Stimulated activated memory B cell treated with anti-CD40 and anti-IgM and Interleukin-4, amounts not matched to agents 10 μg/mL and 1 μg/mL and 100 μg/mL, for 72 hours (primary cell): ENCODE data around the gene VASH2.
"Not testable (repeated sequence)": the region's sequence is repeated elsewhere in the genome, so short reads cannot be mapped to it uniquely, and the experiment has no call there.

Source experiments
- ATAC-seq: fragments of 150-1000 bp; cut with Tn5 transposase; 2 replicates; pipeline ENCODE4 v1.10.0; 2021
- H3K27ac Mint-ChIP-seq: one replicate; pipeline ENCODE4 v1.8.0; 2022; ENCODE audit warnings: mild to moderate bottlenecking, mixed read lengths
- H3K27me3 Mint-ChIP-seq: one replicate; pipeline ENCODE4 v1.8.0; 2022; ENCODE audit warnings: mixed read lengths
- H3K36me3 Mint-ChIP-seq: one replicate; pipeline ENCODE4 v1.8.0; 2022; ENCODE audit warnings: mixed read lengths
- H3K4me1 Mint-ChIP-seq: one replicate; pipeline ENCODE4 v1.8.0; 2022; ENCODE audit warnings: mixed read lengths
- H3K4me3 Mint-ChIP-seq: one replicate; pipeline ENCODE4 v1.8.0; 2022; ENCODE audit warnings: mild to moderate bottlenecking, moderate library complexity, mixed read lengths
- H3K9me3 Mint-ChIP-seq: one replicate; pipeline ENCODE4 v1.8.0; 2022; ENCODE audit warnings: mixed read lengths

The VASH2 gene

DNA sequence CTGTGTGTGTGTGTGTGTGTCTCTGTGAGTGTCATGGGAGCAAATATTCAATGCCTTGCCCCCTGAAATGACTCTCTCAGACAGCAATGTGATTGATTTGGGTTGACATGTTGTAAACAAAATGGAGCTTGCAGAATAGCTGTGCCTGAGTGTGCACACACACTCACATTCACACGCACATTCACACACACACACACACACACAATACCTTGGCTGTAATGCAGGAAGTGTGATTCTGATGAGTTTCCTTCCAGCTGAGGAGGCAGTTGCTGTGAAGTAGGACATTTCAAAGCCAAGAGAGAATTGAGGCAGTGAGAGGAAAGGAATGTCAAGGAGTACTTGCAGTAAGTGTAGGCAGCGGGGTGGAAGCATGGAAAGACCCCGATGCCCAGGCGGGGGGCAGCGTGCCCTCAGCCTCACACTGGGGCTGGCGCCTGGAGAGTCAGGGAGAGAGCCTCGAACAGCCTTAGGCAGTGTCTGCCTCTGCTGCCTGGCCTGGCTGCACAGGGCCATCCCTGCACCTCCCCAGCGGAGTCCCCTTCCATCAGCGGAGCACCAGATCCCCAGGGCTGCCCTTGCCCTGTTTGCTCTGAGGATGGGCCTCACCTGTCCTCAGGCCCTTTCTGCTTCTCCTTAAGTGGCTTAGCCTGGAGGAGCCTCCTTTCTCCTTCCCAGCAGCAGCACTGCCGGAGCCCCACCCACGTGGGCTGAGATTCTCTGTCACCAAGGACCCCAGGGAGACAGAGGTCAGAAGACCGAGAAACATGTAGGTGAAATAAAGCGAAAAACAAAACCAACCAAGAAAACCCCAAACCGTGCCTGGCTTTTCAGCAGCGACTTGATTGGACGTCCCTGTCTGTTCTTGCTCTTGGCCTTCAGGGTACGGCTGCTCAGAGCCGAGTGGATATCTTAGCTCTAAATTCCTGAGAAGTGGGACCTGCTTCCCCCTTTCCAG lies 9.2 kb downstream of the VASH2 start:
- H3K27ac Mint-ChIP-seq, result peak overlapping the region; percentile 72
- no peaks in the 10 kb centered on the region for H3K9me3 Mint-ChIP-seq
- peaks cover 38% of the 10 kb centered on the region for H3K4me1 Mint-ChIP-seq
- H3K4me3 Mint-ChIP-seq, result peak overlapping the region; percentile 29
- peaks cover 8% of the 10 kb centered on the region for H3K27me3 Mint-ChIP-seq
- peak; percentile 87 for ATAC-seq
- peaks cover 13% of the 10 kb centered on the region for H3K36me3 Mint-ChIP-seq

DNA sequence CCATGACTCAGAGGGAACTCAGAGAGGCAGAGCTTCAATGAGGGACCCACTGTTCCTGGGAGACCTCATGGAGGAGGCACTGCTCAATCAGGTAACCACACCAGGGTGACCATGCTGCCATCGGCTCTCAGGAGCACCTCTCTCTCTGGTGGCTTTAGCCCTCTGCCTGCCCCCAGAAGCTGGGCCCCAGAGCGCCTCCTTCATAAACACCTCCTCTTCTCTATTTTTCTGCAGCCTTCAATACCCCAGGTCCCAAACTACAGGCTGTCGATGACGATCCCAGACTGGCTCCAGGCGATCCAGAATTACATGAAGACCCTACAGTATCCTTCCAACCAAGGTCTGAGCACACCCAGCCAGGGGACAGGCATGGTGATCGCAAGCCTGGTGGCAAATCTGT lies 10.6 kb downstream of the VASH2 start:
- Mint-ChIP-seq H3K27me3 (peaks cover 15% of the 10 kb centered on the region), H3K9me3 (no peaks in the 10 kb centered on the region), H3K36me3 (peaks cover 13% of the 10 kb centered on the region), H3K4me1 (peaks cover 24% of the 10 kb centered on the region), H3K4me3 (no peak overlapping the region), H3K27ac (no peak overlapping the region)
- ATAC-seq, result no peak

DNA sequence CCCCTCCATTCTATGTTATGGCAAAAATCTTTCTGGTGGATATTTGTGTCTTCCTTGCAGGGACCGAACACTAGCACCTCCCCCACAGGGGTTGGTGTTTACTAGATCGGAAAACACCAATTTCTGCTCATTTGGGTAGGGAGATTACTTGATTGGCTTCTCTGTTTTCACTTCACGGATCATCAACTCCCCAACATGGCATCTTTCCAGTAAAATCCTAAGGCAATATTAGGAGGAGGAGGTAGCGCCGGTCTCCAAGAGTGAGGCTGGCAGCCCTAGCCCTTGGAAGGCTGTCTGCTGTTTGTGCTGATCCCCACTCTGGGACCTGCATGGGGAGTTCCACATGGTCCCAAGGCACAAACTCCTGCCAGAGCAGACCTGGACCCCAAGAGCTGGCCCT lies 12.2 kb downstream of the VASH2 start:
- H3K36me3 Mint-ChIP-seq, result peaks cover 13% of the 10 kb centered on the region
- no peak overlapping the region for H3K27ac Mint-ChIP-seq
- no peak for ATAC-seq
- no peak overlapping the region for H3K4me3 Mint-ChIP-seq
- peaks cover 23% of the 10 kb centered on the region for H3K4me1 Mint-ChIP-seq
- H3K27me3 Mint-ChIP-seq, result peaks cover 22% of the 10 kb centered on the region
- H3K9me3 Mint-ChIP-seq, result no peaks in the 10 kb centered on the region

DNA sequence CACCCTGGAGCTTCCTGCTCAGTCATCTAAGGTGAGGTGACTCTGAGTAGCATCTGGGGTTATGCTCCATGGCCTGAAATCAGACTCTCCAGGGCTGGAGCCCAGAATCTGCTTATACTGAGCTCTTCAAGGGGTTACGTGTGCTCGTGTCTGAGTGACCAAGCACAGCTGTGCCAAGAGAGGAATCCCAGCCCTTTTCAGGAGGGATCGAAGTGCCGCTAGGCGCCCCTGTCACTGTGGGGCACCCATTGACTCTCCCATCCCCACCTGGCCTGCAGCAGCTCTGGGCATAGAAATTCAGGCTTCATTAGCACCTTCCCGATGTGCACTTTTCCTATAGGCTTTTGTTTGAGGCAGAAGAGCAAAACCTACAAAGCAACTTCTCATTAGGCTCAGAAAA lies 13.8 kb downstream of the VASH2 start:
- Mint-ChIP-seq H3K9me3 (no peaks in the 10 kb centered on the region), H3K27me3 (peaks cover 22% of the 10 kb centered on the region), H3K36me3 (peaks cover 9% of the 10 kb centered on the region), H3K4me1 (peaks cover 27% of the 10 kb centered on the region), H3K27ac (no peak overlapping the region), H3K4me3 (no peak overlapping the region)
- ATAC-seq, result no peak

DNA sequence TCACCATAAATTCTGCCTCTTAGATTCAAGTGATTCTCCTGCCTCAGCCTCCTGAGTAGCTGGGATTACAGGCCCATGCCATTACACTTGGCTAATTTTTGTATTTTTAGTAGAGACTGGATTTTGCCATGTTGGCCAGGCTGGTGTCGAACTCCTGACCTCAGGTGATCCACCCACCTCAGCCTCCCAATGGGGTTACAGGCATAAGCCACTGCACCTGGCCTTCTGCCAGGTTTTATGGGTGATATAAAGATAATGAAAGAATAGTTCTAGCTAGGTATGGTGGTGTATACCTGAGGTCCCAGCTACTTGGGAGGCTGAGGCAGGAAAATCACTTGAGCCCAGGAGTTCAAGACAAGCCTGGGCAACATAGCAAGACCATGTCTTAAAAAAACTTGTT lies 14.7 kb downstream of the VASH2 start:
- ATAC-seq, H3K27ac Mint-ChIP-seq, H3K36me3 Mint-ChIP-seq, H3K4me3 Mint-ChIP-seq, H3K9me3 Mint-ChIP-seq: not testable (repeated sequence)
- peaks cover 21% of the 10 kb centered on the region for H3K27me3 Mint-ChIP-seq
- peaks cover 18% of the 10 kb centered on the region for H3K4me1 Mint-ChIP-seq

DNA sequence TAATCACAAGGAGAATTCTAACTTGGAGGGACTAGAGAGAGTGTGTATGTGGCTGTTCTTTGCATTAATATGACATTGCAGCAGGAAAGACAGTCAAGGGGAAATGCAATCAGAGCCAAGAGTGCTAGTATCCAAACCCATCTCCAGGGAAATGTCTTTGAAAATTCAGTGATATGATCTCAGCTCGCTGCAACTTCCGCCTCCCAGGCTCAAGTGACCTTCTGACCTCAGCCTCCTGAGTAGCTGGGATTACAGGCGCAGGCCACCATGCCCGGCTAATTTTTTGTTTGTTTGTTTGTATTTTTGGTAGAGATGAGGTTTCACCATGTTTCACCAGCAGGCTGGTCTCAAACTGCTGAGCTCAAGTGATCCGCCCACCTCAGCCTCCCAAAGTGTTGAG lies 16.3 kb downstream of the VASH2 start:
- no peak for ATAC-seq
- Mint-ChIP-seq H3K9me3 (no peaks in the 10 kb centered on the region), H3K4me3 (no peak overlapping the region), H3K27ac (no peak overlapping the region), H3K36me3 (peaks cover 5% of the 10 kb centered on the region), H3K27me3 (peaks cover 21% of the 10 kb centered on the region), H3K4me1 (peaks cover 14% of the 10 kb centered on the region)

DNA sequence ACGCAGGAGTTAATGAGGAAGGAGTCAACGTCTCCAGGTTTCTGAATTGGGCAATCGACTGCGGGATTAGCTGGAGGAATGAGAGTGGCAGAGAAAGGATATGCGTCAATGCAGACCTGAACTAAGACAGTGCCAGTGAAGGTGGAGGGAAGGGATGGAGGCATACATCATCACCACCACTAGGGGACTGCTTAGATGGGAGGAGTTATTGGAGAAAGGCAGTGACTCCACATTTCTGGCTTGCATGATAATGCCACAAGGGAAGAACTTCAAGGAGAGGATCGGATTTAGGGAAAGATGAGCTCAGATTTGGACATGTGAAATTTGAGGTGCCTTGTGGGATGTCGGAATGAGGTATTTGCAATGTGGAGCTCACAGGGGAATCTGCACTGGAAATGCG lies 17.5 kb downstream of the VASH2 start:
- no peak for ATAC-seq
- Mint-ChIP-seq H3K36me3 (no peaks in the 10 kb centered on the region), H3K27me3 (peaks cover 21% of the 10 kb centered on the region)

DNA sequence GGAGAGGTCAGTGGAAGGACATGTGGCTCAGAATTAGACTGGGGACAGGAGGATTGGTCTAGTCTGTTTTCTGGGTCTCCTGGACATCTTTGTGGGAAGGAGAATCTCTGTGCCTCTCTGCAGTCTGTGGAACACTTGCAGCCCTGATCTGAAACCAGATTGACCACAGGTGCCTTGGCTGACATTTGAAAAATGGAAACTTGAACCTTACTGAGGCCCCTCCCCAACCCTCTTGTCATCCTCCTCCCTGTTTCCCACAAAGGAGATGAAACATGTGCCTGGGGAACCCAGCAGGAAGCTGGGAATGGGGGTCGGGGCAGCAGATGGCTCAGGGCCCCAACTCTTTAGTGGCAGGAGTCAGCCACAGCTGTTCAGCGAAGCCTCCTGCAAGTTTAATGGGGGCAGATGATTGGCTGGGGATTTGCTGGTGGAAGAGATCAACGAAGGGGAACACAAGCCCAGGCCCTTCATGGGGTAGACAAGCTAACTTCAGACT lies 18.1 kb downstream of the VASH2 start:
- H3K4me3 Mint-ChIP-seq, result no peak overlapping the region
- no peaks in the 10 kb centered on the region for H3K36me3 Mint-ChIP-seq
- H3K9me3 Mint-ChIP-seq, result no peaks in the 10 kb centered on the region
- no peak overlapping the region for H3K27ac Mint-ChIP-seq
- peaks cover 21% of the 10 kb centered on the region for H3K27me3 Mint-ChIP-seq
- ATAC-seq, result peak; percentile 73
- peaks cover 14% of the 10 kb centered on the region for H3K4me1 Mint-ChIP-seq

More for the DNA sequence above, 17.5 kb downstream of the VASH2 start:
- Mint-ChIP-seq H3K9me3 (no peaks in the 10 kb centered on the region), H3K4me3 (peak overlapping the region; percentile 10), H3K27ac (no peak overlapping the region), H3K4me1 (peaks cover 14% of the 10 kb centered on the region)

DNA sequence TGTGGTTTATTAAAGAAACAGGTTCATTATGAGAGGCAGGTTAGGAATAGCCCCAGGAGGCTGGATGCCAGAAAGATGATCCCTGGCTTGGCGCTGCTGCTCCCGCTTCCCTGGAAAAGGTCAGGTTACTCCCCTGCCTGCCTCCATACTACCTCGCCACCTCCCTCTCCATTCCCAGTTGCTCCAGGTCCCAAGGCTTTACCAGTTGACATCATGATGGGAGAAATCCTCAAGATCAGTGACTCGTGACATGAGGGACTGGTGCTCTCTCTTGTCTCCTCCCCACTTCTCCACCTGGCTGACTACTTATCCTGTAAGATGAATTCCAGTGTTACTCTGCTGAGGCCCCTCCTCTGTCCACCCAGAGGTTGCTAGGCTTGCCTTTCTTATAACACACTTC lies 19.7 kb downstream of the VASH2 start:
- peaks cover 21% of the 10 kb centered on the region for H3K27me3 Mint-ChIP-seq
- H3K9me3 Mint-ChIP-seq, result no peaks in the 10 kb centered on the region
- no peak for ATAC-seq
- no peak overlapping the region for H3K4me3 Mint-ChIP-seq
- no peaks in the 10 kb centered on the region for H3K36me3 Mint-ChIP-seq
- no peak overlapping the region for H3K27ac Mint-ChIP-seq
- peaks cover 14% of the 10 kb centered on the region for H3K4me1 Mint-ChIP-seq

DNA sequence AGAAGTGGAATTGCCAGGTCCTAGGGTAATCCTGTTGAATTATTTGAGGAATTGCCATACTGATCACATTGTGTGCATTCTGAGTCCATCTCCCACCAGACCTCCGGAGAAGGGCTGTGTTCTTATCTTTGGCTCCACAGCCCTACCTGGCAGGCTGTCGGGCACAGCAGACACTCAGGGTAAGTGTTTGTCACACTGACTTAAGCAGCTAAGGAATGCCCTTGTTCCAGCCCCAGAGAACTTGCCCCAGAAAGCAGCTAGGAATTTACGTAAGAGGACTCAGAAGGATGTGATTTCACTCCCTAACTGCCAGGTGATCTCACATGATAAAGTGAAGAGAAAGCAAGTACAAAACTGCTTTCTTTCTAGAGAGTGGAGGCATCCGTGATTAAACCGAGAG lies 21.0 kb downstream of the VASH2 start:
- Mint-ChIP-seq H3K4me3 (no peak overlapping the region), H3K27ac (no peak overlapping the region), H3K4me1 (peaks cover 14% of the 10 kb centered on the region), H3K9me3 (no peaks in the 10 kb centered on the region), H3K36me3 (peaks cover 3% of the 10 kb centered on the region), H3K27me3 (peaks cover 16% of the 10 kb centered on the region)
- ATAC-seq, result no peak

DNA sequence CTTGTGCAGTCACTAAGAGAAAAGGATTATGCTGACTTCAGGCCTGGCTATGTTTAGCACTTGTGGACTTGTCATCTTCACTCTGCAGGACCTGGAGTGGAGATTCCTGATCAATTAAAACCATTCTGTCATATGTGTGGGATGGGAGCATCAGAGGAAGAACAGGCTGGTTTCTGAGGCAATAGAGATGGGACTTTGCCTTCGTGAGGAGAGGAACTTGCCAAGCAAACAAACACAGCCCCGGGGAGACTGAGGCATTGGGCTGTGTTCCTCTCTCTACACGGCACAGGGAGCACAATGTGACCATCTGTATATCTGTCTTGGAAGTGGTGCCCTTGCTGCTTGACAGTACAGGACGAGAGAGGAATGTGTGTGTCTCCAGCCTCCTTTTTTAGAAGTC lies 23.1 kb downstream of the VASH2 start:
- Mint-ChIP-seq H3K36me3 (peaks cover 6% of the 10 kb centered on the region), H3K4me1 (peaks cover 11% of the 10 kb centered on the region), H3K4me3 (no peak overlapping the region), H3K9me3 (no peaks in the 10 kb centered on the region), H3K27ac (no peak overlapping the region), H3K27me3 (peaks cover 14% of the 10 kb centered on the region)
- no peak for ATAC-seq

DNA sequence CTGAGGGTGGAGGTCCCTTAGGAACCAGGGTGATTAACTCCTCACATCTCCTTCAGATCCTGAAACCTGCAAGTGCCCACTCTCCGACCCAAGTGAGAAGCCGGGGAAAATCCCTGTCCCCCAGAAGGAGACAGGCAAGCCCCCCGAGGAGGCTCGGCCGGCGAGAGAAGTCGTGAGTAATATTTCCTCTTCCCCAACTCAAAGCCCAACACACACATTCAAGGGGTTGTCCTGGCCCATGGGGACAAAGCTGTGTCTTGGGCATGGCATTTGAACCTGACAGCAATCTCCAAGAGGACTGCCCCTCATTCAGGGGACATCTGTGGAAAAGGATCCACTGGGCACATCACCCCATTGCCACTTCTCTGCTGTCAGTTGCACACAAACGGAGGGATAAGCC lies 23.6 kb downstream of the VASH2 start:
- no peak overlapping the region for H3K4me3 Mint-ChIP-seq
- H3K9me3 Mint-ChIP-seq, result no peaks in the 10 kb centered on the region
- H3K27me3 Mint-ChIP-seq, result peaks cover 14% of the 10 kb centered on the region
- H3K36me3 Mint-ChIP-seq, result peaks cover 6% of the 10 kb centered on the region
- ATAC-seq, result no peak
- H3K4me1 Mint-ChIP-seq, result peaks cover 15% of the 10 kb centered on the region
- no peak overlapping the region for H3K27ac Mint-ChIP-seq

DNA sequence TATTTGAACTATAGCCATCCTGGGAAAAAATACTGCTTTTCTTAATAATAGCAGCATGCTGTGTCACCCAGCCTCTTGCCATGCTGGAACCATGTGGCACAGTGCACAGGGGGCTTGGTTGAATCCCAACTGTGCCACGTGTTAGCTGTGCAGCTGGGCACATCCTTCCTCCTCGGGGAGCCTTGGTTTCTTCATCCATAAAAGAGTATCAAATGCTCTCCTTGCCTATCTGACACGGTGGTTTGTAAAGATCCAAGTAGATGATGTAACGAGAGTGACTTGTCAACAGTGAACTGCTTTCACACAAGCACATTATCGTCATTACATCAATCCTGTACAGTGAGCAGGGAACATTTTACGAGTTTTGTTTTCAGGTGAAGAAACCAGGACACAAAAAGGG lies 24.4 kb downstream of the VASH2 start:
- no peak overlapping the region for H3K4me3 Mint-ChIP-seq
- no peaks in the 10 kb centered on the region for H3K9me3 Mint-ChIP-seq
- peaks cover 6% of the 10 kb centered on the region for H3K36me3 Mint-ChIP-seq
- no peak overlapping the region for H3K27ac Mint-ChIP-seq
- H3K4me1 Mint-ChIP-seq, result peaks cover 23% of the 10 kb centered on the region
- no peak for ATAC-seq
- peaks cover 14% of the 10 kb centered on the region for H3K27me3 Mint-ChIP-seq

DNA sequence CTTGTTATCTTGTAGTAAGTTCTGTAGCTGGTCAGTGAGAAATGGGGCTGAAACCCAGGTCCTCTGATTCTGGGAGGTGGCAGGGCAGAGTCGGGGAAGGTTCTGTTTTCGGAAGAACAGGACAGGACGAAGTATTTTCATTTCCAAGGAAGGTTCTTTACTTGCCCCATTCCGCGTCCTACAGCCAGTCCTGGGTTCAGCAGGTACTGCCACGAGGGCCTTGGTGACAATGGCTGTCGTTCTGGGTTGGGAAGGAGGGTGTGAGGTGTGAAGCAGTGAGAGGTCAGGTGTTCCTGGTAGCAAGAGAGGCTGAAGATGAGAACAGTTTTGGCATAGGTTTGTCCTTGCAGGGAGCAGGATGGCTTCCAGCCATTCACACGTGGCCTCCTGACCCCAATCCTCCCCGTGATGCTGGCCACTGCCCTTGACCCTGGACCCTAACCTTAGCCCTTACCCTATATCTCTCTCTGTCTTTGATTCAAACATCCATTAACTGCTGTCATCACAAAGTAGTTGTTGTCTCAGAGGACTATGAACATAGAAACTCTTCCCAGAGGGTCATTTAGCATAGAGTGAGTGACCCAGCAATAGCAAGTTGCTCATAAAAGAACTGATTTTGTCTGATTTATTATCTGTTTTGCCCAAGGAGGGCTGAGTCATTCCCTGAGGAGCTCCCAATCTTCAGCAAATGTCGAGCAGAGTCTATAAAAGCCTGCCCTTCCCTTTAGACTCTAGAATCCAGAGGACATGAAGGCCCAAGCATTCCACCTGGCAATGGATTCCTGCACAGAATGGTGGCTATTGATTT lies 25.0 kb downstream of the VASH2 start:
- ATAC-seq, result no peak
- H3K27ac Mint-ChIP-seq, result no peak overlapping the region
- peaks cover 29% of the 10 kb centered on the region for H3K4me1 Mint-ChIP-seq
- no peaks in the 10 kb centered on the region for H3K9me3 Mint-ChIP-seq
- H3K27me3 Mint-ChIP-seq, result peaks cover 14% of the 10 kb centered on the region
- H3K36me3 Mint-ChIP-seq, result peaks cover 6% of the 10 kb centered on the region
- H3K4me3 Mint-ChIP-seq, result no peak overlapping the region

DNA sequence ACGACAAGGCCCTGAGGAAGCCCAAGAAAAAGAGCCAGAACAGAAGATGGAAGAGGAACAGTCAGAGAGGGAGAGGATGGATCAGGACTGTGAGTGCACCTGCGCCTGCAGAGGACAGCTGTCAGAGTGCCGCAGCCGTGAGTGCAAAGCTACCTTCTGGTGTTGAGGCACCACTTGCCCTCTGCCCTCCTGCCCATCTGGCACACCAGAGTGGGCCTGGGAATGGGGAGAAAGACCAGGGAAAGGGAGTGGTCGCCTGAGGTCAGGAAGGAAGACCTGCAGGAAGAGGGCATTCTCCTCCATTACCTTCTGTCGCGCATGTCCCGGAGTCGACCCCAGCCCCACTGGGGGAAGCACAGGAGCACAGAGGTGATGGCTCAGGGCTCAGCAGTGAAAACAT lies 26.2 kb downstream of the VASH2 start:
- Mint-ChIP-seq H3K4me1 (peaks cover 37% of the 10 kb centered on the region), H3K27me3 (peaks cover 14% of the 10 kb centered on the region), H3K4me3 (no peak overlapping the region), H3K9me3 (no peaks in the 10 kb centered on the region), H3K36me3 (peaks cover 6% of the 10 kb centered on the region), H3K27ac (peak overlapping the region; percentile 30)
- no peak for ATAC-seq
